SK-N-SH (cell line): ENCODE results near the gene ORC1. TPM values are rescaled to one million over a fixed set of nuclear protein-coding genes. Genes with fewer than 3 reads are reported as not detected.
A peak's percentile ranks its signal among the peaks of the same experiment; 100 is the strongest.

ENCODE experiments used
- EZH2phosphoT487 ChIP-seq: fragments of 200-600 bp; sonication (generic); IDR thresholded peaks from 2 replicates; pipeline ENCODE4 v1.6.1; 2017; ENCODE audit warnings: low read depth, mixed run types, mild to moderate bottlenecking, antibody characterized with exemption, moderate library complexity, borderline replicate concordance
- FOSL2 ChIP-seq: IDR thresholded peaks from 2 replicates; pipeline ENCODE4 v1.4.0; 2012; ENCODE audit warnings: low read depth, mild to moderate bottlenecking, moderate library complexity, borderline replicate concordance
- FOXM1 ChIP-seq: IDR thresholded peaks from 2 replicates; pipeline ENCODE4 v1.4.0; 2012; ENCODE audit warnings: low read depth, mild to moderate bottlenecking
- MEF2A ChIP-seq: IDR thresholded peaks from 2 replicates; pipeline ENCODE4 v1.4.0; 2012; ENCODE audit warnings: low read depth, borderline replicate concordance
- POLR2AphosphoS5 ChIP-seq: IDR thresholded peaks from 2 replicates; pipeline ENCODE4 v1.6.1; 2012; ENCODE audit warnings: low read depth, low read length
- RAD21 ChIP-seq: IDR thresholded peaks from 2 replicates; pipeline ENCODE4 v1.6.1; 2012; ENCODE audit warnings: mild to moderate bottlenecking, low read length
- REST ChIP-seq: IDR thresholded peaks from 2 replicates; pipeline ENCODE4 v1.6.1; 2012; ENCODE audit warnings: mild to moderate bottlenecking, low read depth, low read length, moderate library complexity
- SIN3A ChIP-seq: IDR thresholded peaks from 2 replicates; pipeline ENCODE4 v1.6.1; 2012; ENCODE audit warnings: low read depth, mild to moderate bottlenecking, low read length, moderate library complexity, borderline replicate concordance
- SMC3 ChIP-seq: IDR thresholded peaks from 2 replicates; pipeline ENCODE4 v1.6.1; 2012; ENCODE audit warnings: low read depth, low read length, improper control_type of control experiment
- TAF1 ChIP-seq: IDR thresholded peaks from 2 replicates; pipeline ENCODE4 v1.6.1; 2012; ENCODE audit warnings: low read depth, mild to moderate bottlenecking, low read length, moderate library complexity, borderline replicate concordance
- TCF12 ChIP-seq: IDR thresholded peaks from 2 replicates; pipeline ENCODE4 v1.4.0; 2012
- TEAD4 ChIP-seq: IDR thresholded peaks from 2 replicates; pipeline ENCODE4 v1.4.0; 2012; ENCODE audit warnings: mild to moderate bottlenecking, borderline replicate concordance; ENCODE audit not compliant: insufficient read depth
- YY1 ChIP-seq: IDR thresholded peaks from 2 replicates; pipeline ENCODE4 v1.4.0; 2012; ENCODE audit warnings: low read depth, mild to moderate bottlenecking
- polyA plus RNA-seq, 3 experiments: library from polyadenylated mRNA; depleted of rRNA; stranded (reverse); fragments of >200 nt; gene quantifications; 2 replicates each; pipeline ENCODE4 v1.2.3, GENCODE V29; 2012
- TF ChIP-seq, protein P1 (sequence below): fragments of 150-350 bp; IDR thresholded peaks from 2 replicates; pipeline ENCODE4 v1.6.1; 2017; ENCODE audit warnings: antibody characterized with exemption, low read length, low read depth, borderline replicate concordance
- TF ChIP-seq, protein P2 (sequence below): IDR thresholded peaks from 2 replicates; pipeline ENCODE4 v1.4.0; 2012; ENCODE audit warnings: low read depth
- TF ChIP-seq, protein P3 (sequence below): fragments of 150-350 bp; IDR thresholded peaks from 2 replicates; pipeline ENCODE4 v1.6.1; 2016; ENCODE audit warnings: mild to moderate bottlenecking, low read depth, low read length

The ORC1 gene
- polyA plus RNA-seq, 1 of the 3 experiments (the other 2 are of a cell fraction): 5.2 TPM

- TF ChIP-seq REST (no peak), TAF1 (peak; percentile 66), SMC3 (no peak), FOXM1 (no peak), TCF12 (no peak; the same call in 1 of the 2 replicates), SIN3A (no peak), RAD21 (no peak), TEAD4 (no peak), MEF2A (no peak), EZH2phosphoT487 (no peak), POLR2AphosphoS5 (peak; percentile 80), YY1 (no peak), FOSL2 (no peak)
- TF ChIP-seq, protein P1, sequence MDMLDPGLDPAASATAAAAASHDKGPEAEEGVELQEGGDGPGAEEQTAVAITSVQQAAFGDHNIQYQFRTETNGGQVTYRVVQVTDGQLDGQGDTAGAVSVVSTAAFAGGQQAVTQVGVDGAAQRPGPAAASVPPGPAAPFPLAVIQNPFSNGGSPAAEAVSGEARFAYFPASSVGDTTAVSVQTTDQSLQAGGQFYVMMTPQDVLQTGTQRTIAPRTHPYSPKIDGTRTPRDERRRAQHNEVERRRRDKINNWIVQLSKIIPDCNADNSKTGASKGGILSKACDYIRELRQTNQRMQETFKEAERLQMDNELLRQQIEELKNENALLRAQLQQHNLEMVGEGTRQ: peak; percentile 93
- TF ChIP-seq, protein P2, sequence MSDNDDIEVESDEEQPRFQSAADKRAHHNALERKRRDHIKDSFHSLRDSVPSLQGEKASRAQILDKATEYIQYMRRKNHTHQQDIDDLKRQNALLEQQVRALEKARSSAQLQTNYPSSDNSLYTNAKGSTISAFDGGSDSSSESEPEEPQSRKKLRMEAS: peak; percentile 53
- TF ChIP-seq, protein P3, sequence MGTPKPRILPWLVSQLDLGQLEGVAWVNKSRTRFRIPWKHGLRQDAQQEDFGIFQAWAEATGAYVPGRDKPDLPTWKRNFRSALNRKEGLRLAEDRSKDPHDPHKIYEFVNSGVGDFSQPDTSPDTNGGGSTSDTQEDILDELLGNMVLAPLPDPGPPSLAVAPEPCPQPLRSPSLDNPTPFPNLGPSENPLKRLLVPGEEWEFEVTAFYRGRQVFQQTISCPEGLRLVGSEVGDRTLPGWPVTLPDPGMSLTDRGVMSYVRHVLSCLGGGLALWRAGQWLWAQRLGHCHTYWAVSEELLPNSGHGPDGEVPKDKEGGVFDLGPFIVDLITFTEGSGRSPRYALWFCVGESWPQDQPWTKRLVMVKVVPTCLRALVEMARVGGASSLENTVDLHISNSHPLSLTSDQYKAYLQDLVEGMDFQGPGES: no peak
These were observed 38.3 kb downstream of the ORC1 start, which contains the start of gene CC2D1B (continued) for GRCh38 chr1:52365746-52366516.
